Glomerular visceral epithelial cell (primary cell): ENCODE measurements around the gene SETD2.
"Not testable (repeated sequence)": the region's sequence is repeated elsewhere in the genome, so short reads cannot be mapped to it uniquely, and the experiment has no call there.

Source experiments
- DNase-seq: peaks from one replicate; pipeline ENCODE4 v3.0.0-alpha.2; 2016; ENCODE audit errors: extremely low spot score

The SETD2 gene

GRCh38 chr3:47152578-47152977 lies 11.3 kb downstream of the SETD2 start:
- no peak for DNase-seq

GRCh38 chr3:47151836-47152235 lies 12.1 kb downstream of the SETD2 start:
- DNase-seq, result no peak

- DNase-seq, result no peak
Observed at GRCh38 chr3:47149339-47149933, 14.5 kb downstream of the SETD2 start.

GRCh38 chr3:47145272-47145671 lies 18.6 kb downstream of the SETD2 start:
- no peak for DNase-seq

- DNase-seq, result no peak
Observed at GRCh38 chr3:47143068-47143467, 20.8 kb downstream of the SETD2 start.

GRCh38 chr3:47142536-47142935 lies 21.4 kb downstream of the SETD2 start:
- DNase-seq, result not testable (repeated sequence)

- DNase-seq, result peak; percentile 58
Observed at GRCh38 chr3:47140973-47141461, 22.9 kb downstream of the SETD2 start.

DNA sequence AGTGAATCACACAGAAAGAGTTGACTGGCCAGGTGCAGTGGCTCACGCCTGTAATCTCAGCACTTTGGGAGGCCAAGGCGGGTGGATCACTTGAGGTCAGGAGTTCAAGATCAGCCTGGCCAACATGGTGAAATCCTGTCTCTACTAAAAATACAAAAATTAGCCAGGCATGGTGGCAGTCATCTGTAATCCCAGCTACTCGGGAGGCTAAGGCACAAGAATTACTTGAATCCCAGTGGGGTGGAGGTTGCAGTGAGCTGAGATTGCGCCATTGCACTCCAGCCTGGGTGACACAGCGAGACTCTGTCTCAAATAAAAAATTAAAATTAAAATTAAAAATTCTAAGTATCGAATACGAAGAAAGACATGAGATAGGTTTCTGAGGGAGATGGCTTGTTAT lies 23.4 kb downstream of the SETD2 start:
- DNase-seq, result not testable (repeated sequence)

DNA sequence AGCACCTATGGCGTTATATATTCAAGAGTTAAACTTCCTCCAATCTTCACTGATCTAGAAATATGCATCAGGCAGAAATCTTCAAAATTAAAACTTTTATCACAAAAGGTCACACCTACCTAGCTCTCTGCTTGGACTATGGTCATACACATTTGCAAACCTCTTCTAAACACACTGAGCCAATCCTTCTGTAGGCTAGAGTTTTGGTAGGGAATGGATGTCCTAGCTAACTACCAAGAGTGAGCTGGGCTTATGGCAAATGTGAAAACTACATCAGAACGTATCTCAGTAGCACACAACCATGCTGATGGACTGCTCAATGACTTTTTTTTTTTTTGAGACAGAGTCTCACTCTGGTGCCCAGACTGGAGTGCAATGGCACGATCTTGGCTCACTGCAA lies 29.6 kb downstream of the SETD2 start:
- DNase-seq, result no peak

GRCh38 chr3:47133641-47134040 lies 30.3 kb downstream of the SETD2 start:
- no peak for DNase-seq

- DNase-seq, result no peak
Observed at GRCh38 chr3:47130557-47130956, 33.4 kb downstream of the SETD2 start.

DNA sequence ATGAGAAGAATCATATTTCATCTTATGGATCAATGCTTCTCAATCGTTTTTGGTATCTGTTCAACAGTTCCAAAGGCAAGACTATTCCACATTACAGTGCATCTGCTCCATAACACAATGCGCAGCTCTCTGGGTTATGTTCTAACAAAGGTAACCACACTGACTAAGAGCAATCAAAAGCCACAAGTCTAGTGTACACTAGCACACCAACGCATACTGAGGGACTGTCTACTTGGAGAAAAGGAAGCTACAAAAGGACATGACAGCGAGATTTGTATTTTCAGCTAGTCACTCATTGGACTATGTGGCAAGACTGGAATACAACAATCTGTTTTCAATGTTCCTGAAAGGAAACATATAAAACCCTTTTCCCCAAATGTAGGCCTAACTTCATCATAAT lies 35.8 kb downstream of the SETD2 start:
- DNase-seq, result no peak

GRCh38 chr3:47123857-47124256 lies 40.1 kb downstream of the SETD2 start:
- no peak for DNase-seq

DNA sequence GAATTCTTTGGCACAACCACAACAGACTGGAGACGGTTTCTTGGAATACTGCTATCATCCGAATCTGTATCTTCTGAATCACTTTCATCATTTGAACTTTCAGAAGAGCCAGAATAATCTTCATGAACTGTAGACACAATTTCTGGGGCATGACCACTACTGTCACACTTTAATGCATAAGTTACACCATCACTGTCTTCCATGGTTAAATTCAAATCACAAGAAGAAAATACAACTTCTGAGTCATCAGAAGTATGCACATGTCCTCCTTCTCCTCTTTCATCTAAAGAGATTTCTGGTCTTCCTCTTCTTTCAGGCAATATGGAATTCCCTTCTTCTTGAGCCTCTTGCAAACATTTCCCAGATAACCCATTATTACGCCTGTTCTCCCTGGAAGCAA lies 42.5 kb downstream of the SETD2 start:
- DNase-seq, result no peak

DNA sequence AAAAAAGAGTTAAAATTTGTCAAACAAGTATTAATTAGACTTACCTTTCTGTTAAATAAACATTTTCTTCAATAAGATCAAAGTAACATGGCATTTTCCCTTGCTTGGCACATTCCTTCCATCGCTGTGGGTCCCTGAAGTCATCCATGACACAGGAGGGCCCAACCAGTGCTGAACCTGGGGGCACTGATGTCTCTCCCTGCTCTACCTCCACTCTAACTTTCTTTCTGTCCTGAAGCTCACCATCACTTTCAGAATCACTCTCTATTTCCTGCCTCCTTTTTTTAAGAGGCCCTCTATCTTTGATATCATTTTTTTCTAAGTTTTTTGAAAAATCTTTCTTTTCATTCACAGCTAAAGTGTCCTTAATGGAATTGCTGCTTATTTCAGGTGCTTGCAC lies 43.8 kb downstream of the SETD2 start:
- no peak for DNase-seq

- DNase-seq, result not testable (repeated sequence)
Observed at GRCh38 chr3:47119387-47119786, 44.5 kb downstream of the SETD2 start.

GRCh38 chr3:47117807-47118364 lies 46.0 kb downstream of the SETD2 start:
- no peak for DNase-seq

- not testable (repeated sequence) for DNase-seq
Observed at GRCh38 chr3:47115524-47115923, 48.4 kb downstream of the SETD2 start.

- DNase-seq, result peak; percentile 47
Observed at GRCh38 chr3:47113669-47114365, 50.1 kb downstream of the SETD2 start.

- no peak for DNase-seq
Observed at GRCh38 chr3:47112997-47113396, 50.9 kb downstream of the SETD2 start.

GRCh38 chr3:47109393-47109792 lies 54.5 kb downstream of the SETD2 start:
- DNase-seq, result no peak

GRCh38 chr3:47108546-47108945 lies 55.4 kb downstream of the SETD2 start:
- DNase-seq, result peak; percentile 20

- DNase-seq, result no peak
Observed at GRCh38 chr3:47104259-47104658, 59.7 kb downstream of the SETD2 start.
